SK-N-MC (cell line): ENCODE results near the gene NCOA4.
"Not testable (repeated sequence)": the region's sequence is repeated elsewhere in the genome, so short reads cannot be mapped to it uniquely, and the experiment has no call there.

Experiments used
- EZH2 ChIP-seq: fragments of 200-600 bp; sonication (generic); IDR thresholded peaks from one replicate; pipeline ENCODE4 v1.6.1; 2017; ENCODE audit warnings: antibody characterized with exemption
- POLR2AphosphoS5 ChIP-seq: IDR thresholded peaks from 2 replicates; pipeline ENCODE4 v1.6.1; 2012; ENCODE audit warnings: mild to moderate bottlenecking, low read depth, low read length, borderline replicate concordance

DNA sequence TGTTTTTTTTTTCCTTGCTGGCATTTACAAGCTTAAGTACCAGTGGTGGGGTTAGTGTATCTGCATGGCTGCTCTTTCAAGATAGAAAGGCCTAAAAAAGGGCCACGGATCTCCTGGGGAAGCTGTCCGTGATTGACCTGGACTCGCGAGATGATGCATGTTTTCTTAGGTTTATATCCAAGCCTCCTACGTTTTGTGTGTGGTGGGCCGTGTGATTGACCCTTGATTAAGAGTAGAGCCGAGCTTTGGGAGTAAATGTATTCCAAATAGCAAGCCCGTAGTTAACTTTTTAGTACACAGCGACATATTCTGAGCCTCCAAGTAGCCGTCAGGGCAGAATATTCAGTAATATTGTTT lies 57.6 kb downstream of the NCOA4 start:
- not testable (repeated sequence) for TF ChIP-seq POLR2AphosphoS5, EZH2
